Lung (tissue), 12 donors: Measurements from ENCODE around the gene TSPEAR. TPM values are rescaled to one million over a fixed set of nuclear protein-coding genes. Genes with fewer than 3 reads are reported as not detected.
A peak's percentile ranks its signal among the peaks of the same experiment; 100 is the strongest.

ENCODE experiments used
- ATAC-seq: fragments of 200-7000 bp; cut with Tn5 transposase; one replicate; pipeline ENCODE4 v1.9.1; 2020; ENCODE audit warnings: moderate number of reproducible peaks; ENCODE audit not compliant: insufficient read depth, low FRiP score
- DNase-seq, 3 donors: peaks; one replicate each; pipeline ENCODE4 v3.0.0-alpha.2; 2013 to 2017
- H3K27ac ChIP-seq, 2 donors: one replicate each; pipeline ENCODE4 v1.5.1; 2013; ENCODE audit warnings: mild to moderate bottlenecking in 2 of 2, moderate library complexity in 2 of 2, control low read depth in 1 of 2, inconsistent platforms in 1 of 2, low read depth in 1 of 2, low read length in 1 of 2
- H3K27me3 ChIP-seq, 3 donors: one replicate each; pipeline ENCODE4 v1.5.1; 2013; ENCODE audit warnings: low read length in 2 of 3; ENCODE audit not compliant: control insufficient read depth in 3 of 3, insufficient read depth in 3 of 3
- H3K36me3 ChIP-seq, 4 donors: one replicate each; pipeline ENCODE4 v1.5.1; 2013; ENCODE audit warnings: low read length in 4 of 4, mild to moderate bottlenecking in 1 of 4, moderate library complexity in 1 of 4; ENCODE audit not compliant: control insufficient read depth in 4 of 4, insufficient read depth in 4 of 4
- H3K4me1 ChIP-seq, 5 donors: one replicate each; pipeline ENCODE4 v1.5.1; 2013; ENCODE audit warnings: low read length in 5 of 5, mild to moderate bottlenecking in 2 of 5, moderate library complexity in 1 of 5; ENCODE audit not compliant: control insufficient read depth in 5 of 5, insufficient read depth in 5 of 5
- H3K4me3 ChIP-seq: one replicate; pipeline ENCODE4 v1.5.1; 2013; ENCODE audit warnings: mild to moderate bottlenecking, control low read depth, moderate library complexity
- H3K9ac ChIP-seq, 2 donors: one replicate each; pipeline ENCODE4 v1.5.1; 2013; ENCODE audit warnings: low read length in 2 of 2, control low read depth in 1 of 2; ENCODE audit not compliant: insufficient read depth in 1 of 2
- H3K9me3 ChIP-seq, 4 donors: one replicate each; pipeline ENCODE4 v1.5.1; 2013; ENCODE audit warnings: low read length in 3 of 4, mild to moderate bottlenecking in 1 of 4, moderate library complexity in 1 of 4; ENCODE audit not compliant: control insufficient read depth in 4 of 4, insufficient read depth in 3 of 4
- WGBS, 2 donors: extraction: QIAGEN DNeasy Blood & Tissue Kit; methylation state at CpG; one replicate each; pipeline ENCODE4 v1.1.7; 2013; 5-methylcytosine and 5-hydroxymethylcytosine counted together
- polyA plus RNA-seq, 2 donors: library from polyadenylated mRNA; stranded (reverse); fragments of 200-250 nt; gene quantifications; one replicate each; pipeline ENCODE4 v1.2.1, GENCODE V29; 2013
- total RNA-seq, 2 donors: library from RNA; depleted of rRNA in 1 of 2; stranded (reverse); fragments of >200 nt in 1 of 2; gene quantifications; one replicate each; pipeline ENCODE4 v1.2.1, GENCODE V29; 2014 to 2021
- TF ChIP-seq, protein P1 (sequence below): IDR thresholded peaks from 2 replicates; pipeline ENCODE4 v1.5.1; 2012; ENCODE audit warnings: mild to moderate bottlenecking; ENCODE audit errors: control extremely low read depth, extremely low read depth
- donor health status: control.
- donor health status: control.
- donor health status: Bipolar disorder and iron deficiency.
- donor health status: healthy.
- donor health status: DM: yes; HTN: yes; CAD: no.

TSPEAR gene
- total and polyA plus RNA-seq, 4 donors = 0.02 to 2.1 (median 0.27) TPM

DNA sequence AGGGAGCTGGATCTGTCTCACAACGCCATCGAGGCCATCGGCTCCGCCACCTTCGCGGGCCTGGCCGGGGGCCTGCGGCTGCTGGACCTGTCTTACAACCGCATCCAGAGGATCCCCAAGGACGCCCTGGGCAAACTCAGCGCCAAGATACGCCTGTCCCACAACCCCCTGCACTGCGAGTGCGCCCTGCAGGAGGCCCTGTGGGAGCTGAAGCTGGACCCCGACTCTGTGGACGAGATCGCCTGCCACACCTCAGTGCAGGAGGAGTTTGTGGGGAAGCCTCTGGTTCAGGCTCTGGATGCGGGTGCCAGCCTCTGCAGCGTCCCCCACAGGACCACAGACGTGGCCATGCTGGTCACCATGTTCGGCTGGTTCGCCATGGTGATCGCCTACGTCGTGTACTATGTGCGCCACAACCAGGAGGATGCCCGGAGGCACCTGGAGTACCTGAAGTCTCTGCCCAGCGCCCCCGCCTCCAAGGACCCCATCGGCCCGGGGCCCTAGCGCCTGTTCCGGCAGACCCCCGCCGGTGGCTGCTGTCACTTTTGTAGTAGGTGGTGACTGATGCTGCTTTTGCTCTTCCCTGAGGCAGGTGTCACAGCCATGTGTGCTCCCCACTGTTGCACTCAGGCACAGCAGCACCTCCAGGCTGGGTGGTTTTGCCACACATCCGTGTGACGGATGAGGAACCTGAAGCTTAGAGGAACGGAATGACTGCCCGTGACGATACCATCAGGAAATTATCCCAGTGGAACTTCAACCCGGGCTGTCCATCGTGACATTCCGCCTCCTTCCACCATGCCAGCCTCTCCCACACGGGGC, 254.2 kb downstream of the TSPEAR start:
- ATAC-seq = no peak
- Histone ChIP-seq H3K4me3 (no peak overlapping the region), H3K27me3 (no peaks in the 10 kb centered on the region), H3K4me1 (peaks cover 0 to 13% (median 9%) of the 10 kb centered on the region in 5 donors), H3K27ac (no peak overlapping the region), H3K36me3 (peaks cover 0 to 11% (median under 1%) of the 10 kb centered on the region in 4 donors), H3K9me3 (peaks cover 0 to 6% (median 0%) of the 10 kb centered on the region in 4 donors), H3K9ac (no peak overlapping the region)
- DNase-seq = no peak
- TF ChIP-seq, protein P1, sequence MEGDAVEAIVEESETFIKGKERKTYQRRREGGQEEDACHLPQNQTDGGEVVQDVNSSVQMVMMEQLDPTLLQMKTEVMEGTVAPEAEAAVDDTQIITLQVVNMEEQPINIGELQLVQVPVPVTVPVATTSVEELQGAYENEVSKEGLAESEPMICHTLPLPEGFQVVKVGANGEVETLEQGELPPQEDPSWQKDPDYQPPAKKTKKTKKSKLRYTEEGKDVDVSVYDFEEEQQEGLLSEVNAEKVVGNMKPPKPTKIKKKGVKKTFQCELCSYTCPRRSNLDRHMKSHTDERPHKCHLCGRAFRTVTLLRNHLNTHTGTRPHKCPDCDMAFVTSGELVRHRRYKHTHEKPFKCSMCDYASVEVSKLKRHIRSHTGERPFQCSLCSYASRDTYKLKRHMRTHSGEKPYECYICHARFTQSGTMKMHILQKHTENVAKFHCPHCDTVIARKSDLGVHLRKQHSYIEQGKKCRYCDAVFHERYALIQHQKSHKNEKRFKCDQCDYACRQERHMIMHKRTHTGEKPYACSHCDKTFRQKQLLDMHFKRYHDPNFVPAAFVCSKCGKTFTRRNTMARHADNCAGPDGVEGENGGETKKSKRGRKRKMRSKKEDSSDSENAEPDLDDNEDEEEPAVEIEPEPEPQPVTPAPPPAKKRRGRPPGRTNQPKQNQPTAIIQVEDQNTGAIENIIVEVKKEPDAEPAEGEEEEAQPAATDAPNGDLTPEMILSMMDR = no peak
- 95 to 96% methylated on average over 41 to 44 of the region's 44 CpGs for WGBS, 2 donors

DNA sequence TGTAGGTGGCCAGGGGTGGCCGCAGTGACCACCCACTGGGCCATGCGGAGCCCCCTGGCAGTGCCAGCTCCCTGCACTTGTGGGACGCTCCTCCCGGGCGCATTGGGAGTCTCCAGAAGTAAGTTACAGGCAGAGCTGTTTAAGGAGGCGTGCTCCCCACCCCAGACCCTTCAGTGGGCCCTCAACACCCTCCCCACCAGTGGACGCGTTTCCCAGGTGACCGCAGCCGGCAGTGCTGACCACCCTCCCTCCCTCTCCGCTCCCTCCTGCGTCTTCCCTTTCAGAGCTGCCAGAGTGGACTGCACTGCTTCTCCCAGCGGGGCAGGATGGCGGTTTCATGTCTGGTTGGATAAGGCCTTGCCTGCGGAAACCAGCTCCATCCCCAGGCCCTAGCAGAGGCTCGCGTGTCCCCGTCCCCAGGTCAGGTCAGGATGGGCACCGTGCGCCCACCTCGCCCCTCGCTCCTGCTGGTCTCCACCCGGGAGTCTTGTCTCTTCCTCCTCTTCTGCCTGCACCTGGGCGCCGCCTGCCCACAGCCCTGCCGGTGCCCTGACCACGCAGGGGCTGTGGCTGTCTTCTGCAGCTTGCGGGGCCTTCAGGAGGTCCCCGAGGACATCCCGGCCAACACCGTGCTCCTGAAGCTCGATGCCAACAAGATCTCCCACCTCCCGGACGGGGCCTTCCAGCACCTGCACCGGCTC, 255.0 kb downstream of the TSPEAR start:
- H3K9ac ChIP-seq = no peak overlapping the region
- TF ChIP-seq, protein P1 = no peak
- H3K36me3 ChIP-seq = peaks cover 0 to 11% (median under 1%) of the 10 kb centered on the region in 4 donors
- peaks cover 0 to 9% (median 6%) of the 10 kb centered on the region in 5 donors for H3K4me1 ChIP-seq
- peak overlapping the region; percentile 60 for H3K4me3 ChIP-seq
- no peaks in the 10 kb centered on the region for H3K27me3 ChIP-seq
- DNase-seq = peak in 1 of 3 donors; percentile 15
- no peak overlapping the region for H3K27ac ChIP-seq
- WGBS, 2 donors = 76 to 87% methylated on average over 35 of the region's 35 CpGs
- H3K9me3 ChIP-seq = peaks cover 0 to 6% (median under 1%) of the 10 kb centered on the region in 4 donors
- no peak for ATAC-seq

DNA sequence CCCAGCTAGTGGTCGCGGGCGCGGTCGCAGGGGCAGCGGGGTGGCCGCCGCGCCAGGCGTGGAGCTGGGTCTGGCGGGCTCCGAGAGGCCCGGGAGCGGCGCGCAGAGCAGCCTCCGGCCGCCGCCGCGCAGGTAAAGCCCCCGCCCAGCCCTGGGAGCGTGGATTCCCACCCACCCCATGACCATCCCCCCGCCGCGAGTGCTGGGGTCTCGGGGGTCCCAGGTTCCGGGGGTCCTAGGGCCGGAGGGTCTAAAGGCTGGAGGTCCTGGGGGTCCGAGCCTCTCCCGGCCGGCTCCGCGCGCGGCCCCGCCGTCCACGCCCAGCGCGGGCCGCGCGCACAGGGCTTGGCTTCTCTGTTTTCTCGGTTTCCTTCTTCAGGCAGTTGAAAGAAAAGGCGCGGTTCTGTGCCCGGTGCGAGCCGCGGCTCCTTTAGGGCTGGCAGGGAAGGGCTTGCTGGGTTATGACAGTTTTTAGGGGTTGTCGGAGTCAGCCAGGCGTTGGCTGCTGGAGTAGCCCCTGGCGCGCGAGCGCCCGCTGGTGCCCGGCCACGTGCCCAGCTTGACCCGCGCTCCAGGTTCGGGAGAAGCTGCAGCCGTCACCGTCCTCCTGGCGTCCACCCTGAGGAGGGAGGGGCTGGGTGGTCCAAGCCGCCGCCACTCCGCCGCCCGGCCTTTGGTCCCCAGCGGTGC, 255.7 kb downstream of the TSPEAR start:
- Histone ChIP-seq H3K4me1 (peaks cover 0 to 9% (median 3%) of the 10 kb centered on the region in 5 donors), H3K27ac (no peak overlapping the region), H3K9me3 (peaks cover 0 to 6% (median under 1%) of the 10 kb centered on the region in 4 donors), H3K36me3 (peaks cover 0 to 11% (median under 1%) of the 10 kb centered on the region in 4 donors), H3K27me3 (no peaks in the 10 kb centered on the region), H3K4me3 (peak overlapping the region; percentile 60), H3K9ac (peak overlapping the region in 1 of 2 donors; percentile 50)
- DNase-seq (peak; percentile 41 to 45 (median 42)), ATAC-seq (peak; percentile 30)
- TF ChIP-seq, protein P1 = no peak
- whole genome bisulfite sequencing, 2 donors = 1 to 2% methylated on average over 54 to 72 of the region's 72 CpGs
